ENCODE data around the gene CD83.

Gene CD83

DNA sequence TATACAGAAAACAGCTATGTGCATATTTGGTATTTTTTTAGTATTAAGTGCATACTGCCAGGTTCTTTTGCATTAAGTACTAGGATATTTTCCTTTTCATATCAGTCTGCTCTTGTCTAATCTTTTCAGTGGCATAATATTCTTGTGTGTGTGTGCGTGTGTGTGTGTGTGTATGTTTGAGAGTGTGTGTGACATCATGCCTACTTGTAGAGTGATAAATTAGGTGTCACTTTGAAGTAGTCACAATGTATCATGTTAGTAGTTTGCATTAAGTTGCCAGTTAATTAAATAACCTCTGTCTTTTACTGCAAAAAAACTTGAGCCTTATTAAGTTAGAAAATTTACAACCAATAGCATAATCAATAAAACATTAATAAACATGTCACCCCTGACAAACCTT is 65.3 kb downstream of the CD83 start:
- H3K27ac ChIP-seq, result no peak overlapping the region
- H3K36me3 ChIP-seq, result no peaks in the 10 kb centered on the region
- H3K4me1 ChIP-seq (ENCODE audit: control insufficient read depth in 1 of 2, insufficient read depth in 1 of 2, low read depth in 1 of 2, low read length in 1 of 2), result no peaks in the 10 kb centered on the region
- TF ChIP-seq, protein P1, sequence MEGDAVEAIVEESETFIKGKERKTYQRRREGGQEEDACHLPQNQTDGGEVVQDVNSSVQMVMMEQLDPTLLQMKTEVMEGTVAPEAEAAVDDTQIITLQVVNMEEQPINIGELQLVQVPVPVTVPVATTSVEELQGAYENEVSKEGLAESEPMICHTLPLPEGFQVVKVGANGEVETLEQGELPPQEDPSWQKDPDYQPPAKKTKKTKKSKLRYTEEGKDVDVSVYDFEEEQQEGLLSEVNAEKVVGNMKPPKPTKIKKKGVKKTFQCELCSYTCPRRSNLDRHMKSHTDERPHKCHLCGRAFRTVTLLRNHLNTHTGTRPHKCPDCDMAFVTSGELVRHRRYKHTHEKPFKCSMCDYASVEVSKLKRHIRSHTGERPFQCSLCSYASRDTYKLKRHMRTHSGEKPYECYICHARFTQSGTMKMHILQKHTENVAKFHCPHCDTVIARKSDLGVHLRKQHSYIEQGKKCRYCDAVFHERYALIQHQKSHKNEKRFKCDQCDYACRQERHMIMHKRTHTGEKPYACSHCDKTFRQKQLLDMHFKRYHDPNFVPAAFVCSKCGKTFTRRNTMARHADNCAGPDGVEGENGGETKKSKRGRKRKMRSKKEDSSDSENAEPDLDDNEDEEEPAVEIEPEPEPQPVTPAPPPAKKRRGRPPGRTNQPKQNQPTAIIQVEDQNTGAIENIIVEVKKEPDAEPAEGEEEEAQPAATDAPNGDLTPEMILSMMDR (IDR thresholded peaks at IDR 0.05), result no peak
- H3K4me3 ChIP-seq (ENCODE audit: low read depth in 1 of 2, low read length in 1 of 2), result no peak overlapping the region
- H3K9me3 ChIP-seq, result no peaks in the 10 kb centered on the region
- no peaks in the 10 kb centered on the region for H3K27me3 ChIP-seq

Measured in neutrophil (primary cell).